Left ventricle myocardium inferior (tissue), 1 donor: ENCODE measurements around the gene SFXN1. TPM values are rescaled to one million over a fixed set of nuclear protein-coding genes. Genes with fewer than 3 reads are reported as not detected.

Source experiments
- DNase-seq: peaks from one replicate; pipeline ENCODE4 v3.0.0-alpha.2; 2020
- H3K27ac ChIP-seq: fragments of 200-600 bp; replicated peaks from 2 replicates; pipeline ENCODE4 v1.8.0; 2021
- H3K27me3 ChIP-seq: fragments of 200-600 bp; 2 replicates; pipeline ENCODE4 v1.8.0; 2021; ENCODE audit warnings: low read depth
- H3K36me3 ChIP-seq: fragments of 200-600 bp; 2 replicates; pipeline ENCODE4 v1.8.0; 2021
- H3K4me1 ChIP-seq: fragments of 200-600 bp; 2 replicates; pipeline ENCODE4 v1.8.0; 2021
- H3K4me3 ChIP-seq: fragments of 200-600 bp; 2 replicates; pipeline ENCODE4 v1.8.0; 2021; ENCODE audit warnings: mild to moderate bottlenecking, moderate library complexity
- H3K9me3 ChIP-seq: fragments of 200-600 bp; replicated peaks from 2 replicates; pipeline ENCODE4 v1.8.0; 2021
- intact Hi-C: fragments of 100-400 bp; cut with micrococcal nuclease; formaldehyde crosslinking; loops from one replicate; pipeline ENCODE4 v1.11.0; 2022
- total RNA-seq: library from RNA; stranded (reverse); fragmentation: NEBNext Ultra II Directional; extraction: Animal tissue kit (Norgen Biotek cat#: 25700); gene quantifications from one replicate; pipeline ENCODE4 v1.2.1, GENCODE V29; 2021
- TF ChIP-seq, protein P1 (sequence below): fragments of 200-600 bp; IDR thresholded peaks from 2 replicates; pipeline ENCODE4 v1.8.0; 2021; ENCODE audit warnings: antibody characterized with exemption, mild to moderate bottlenecking, borderline replicate concordance
- donor health status: DM: no; HTN: yes; CAD: no; lungs with severe emphysema.

Gene SFXN1
- total RNA-seq, 1 donor from 2014 or later = 37.2 TPM

GRCh38 chr5:175558801-175559480 lies 80.6 kb downstream of the SFXN1 start:
- Histone ChIP-seq H3K4me1 (no peaks in the 10 kb centered on the region), H3K9me3 (no peaks in the 10 kb centered on the region), H3K27me3 (peaks cover 13% of the 10 kb centered on the region), H3K27ac (no peak overlapping the region), H3K36me3 (no peaks in the 10 kb centered on the region), H3K4me3 (no peak overlapping the region)
- TF ChIP-seq, protein P1, sequence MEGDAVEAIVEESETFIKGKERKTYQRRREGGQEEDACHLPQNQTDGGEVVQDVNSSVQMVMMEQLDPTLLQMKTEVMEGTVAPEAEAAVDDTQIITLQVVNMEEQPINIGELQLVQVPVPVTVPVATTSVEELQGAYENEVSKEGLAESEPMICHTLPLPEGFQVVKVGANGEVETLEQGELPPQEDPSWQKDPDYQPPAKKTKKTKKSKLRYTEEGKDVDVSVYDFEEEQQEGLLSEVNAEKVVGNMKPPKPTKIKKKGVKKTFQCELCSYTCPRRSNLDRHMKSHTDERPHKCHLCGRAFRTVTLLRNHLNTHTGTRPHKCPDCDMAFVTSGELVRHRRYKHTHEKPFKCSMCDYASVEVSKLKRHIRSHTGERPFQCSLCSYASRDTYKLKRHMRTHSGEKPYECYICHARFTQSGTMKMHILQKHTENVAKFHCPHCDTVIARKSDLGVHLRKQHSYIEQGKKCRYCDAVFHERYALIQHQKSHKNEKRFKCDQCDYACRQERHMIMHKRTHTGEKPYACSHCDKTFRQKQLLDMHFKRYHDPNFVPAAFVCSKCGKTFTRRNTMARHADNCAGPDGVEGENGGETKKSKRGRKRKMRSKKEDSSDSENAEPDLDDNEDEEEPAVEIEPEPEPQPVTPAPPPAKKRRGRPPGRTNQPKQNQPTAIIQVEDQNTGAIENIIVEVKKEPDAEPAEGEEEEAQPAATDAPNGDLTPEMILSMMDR = no peak
- DNase-seq = no peak
- intact Hi-C loops = no loop called here

- TF ChIP-seq, protein P1 = no peak
- no peak overlapping the region for H3K4me3 ChIP-seq
- H3K4me1 ChIP-seq = no peaks in the 10 kb centered on the region
- no peak for DNase-seq
- no peaks in the 10 kb centered on the region for H3K9me3 ChIP-seq
- intact Hi-C loops = no loop called here
- H3K27ac ChIP-seq = no peak overlapping the region
- peaks cover 8% of the 10 kb centered on the region for H3K27me3 ChIP-seq
- no peaks in the 10 kb centered on the region for H3K36me3 ChIP-seq
These were observed 81.7 kb downstream of the SFXN1 start for GRCh38 chr5:175560011-175560410.

GRCh38 chr5:175561085-175561484 lies 82.7 kb downstream of the SFXN1 start:
- TF ChIP-seq, protein P1 = no peak
- Histone ChIP-seq H3K27me3 (no peaks in the 10 kb centered on the region), H3K27ac (no peak overlapping the region), H3K36me3 (no peaks in the 10 kb centered on the region), H3K4me1 (peaks cover 3% of the 10 kb centered on the region), H3K4me3 (no peak overlapping the region), H3K9me3 (no peaks in the 10 kb centered on the region)
- intact Hi-C loops = no loop called here
- no peak for DNase-seq

GRCh38 chr5:175564716-175565115 lies 86.4 kb downstream of the SFXN1 start:
- no peaks in the 10 kb centered on the region for H3K36me3 ChIP-seq
- DNase-seq = no peak
- peaks cover 5% of the 10 kb centered on the region for H3K4me1 ChIP-seq
- H3K9me3 ChIP-seq = no peaks in the 10 kb centered on the region
- no peak overlapping the region for H3K4me3 ChIP-seq
- no peak overlapping the region for H3K27ac ChIP-seq
- H3K27me3 ChIP-seq = no peaks in the 10 kb centered on the region
- TF ChIP-seq, protein P1 = no peak
- intact Hi-C loops = no loop called here

DNA sequence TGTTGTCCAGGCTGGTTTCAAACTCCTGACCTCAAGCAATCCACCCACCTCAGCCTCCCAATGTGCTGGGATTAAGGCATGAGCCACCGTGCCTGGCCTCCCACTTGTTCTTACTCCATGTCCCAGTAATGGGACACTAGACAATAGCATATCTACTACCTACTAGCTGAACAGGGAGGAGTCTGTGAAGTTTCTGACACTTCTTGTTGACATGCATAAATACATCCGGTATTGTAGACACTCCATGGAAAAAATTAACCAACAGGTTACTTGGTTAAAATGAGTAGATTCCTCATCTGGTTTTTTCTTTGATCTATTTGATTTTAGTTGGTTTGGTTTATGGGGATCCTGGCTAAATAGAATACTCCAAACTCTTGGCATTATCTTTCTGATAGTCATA lies 88.3 kb downstream of the SFXN1 start:
- Histone ChIP-seq H3K36me3 (no peaks in the 10 kb centered on the region), H3K27ac (no peak overlapping the region), H3K9me3 (no peaks in the 10 kb centered on the region), H3K4me1 (peaks cover 5% of the 10 kb centered on the region), H3K4me3 (no peak overlapping the region), H3K27me3 (no peaks in the 10 kb centered on the region)
- intact Hi-C loops = no loop called here
- TF ChIP-seq, protein P1 = no peak
- DNase-seq = no peak
